Esophagus muscularis mucosa (tissue), 4 donors: Measurements from ENCODE around the gene FNDC1. TPM values are rescaled to one million over a fixed set of nuclear protein-coding genes. Genes with fewer than 3 reads are reported as not detected.
A peak's percentile ranks its signal among the peaks of the same experiment; 100 is the strongest.

Source experiments
- DNase-seq: peaks from one replicate; pipeline ENCODE4 v3.0.0-alpha.2; 2017; ENCODE audit errors: extremely low spot score
- H3K27ac ChIP-seq, 4 donors: fragments of 200-600 bp; sonication (generic); replicated peaks in 1 of 4; 1 replicate in 3 of 4; 2 replicates in 1 of 4; pipeline ENCODE4 v1.5.1; 2016 to 2019; ENCODE audit warnings: mild to moderate bottlenecking in 1 of 4
- H3K27me3 ChIP-seq, 4 donors: fragments of 200-600 bp; sonication (generic); one replicate each; pipeline versions ENCODE4 v1.5.1 to v1.6.0; 2016 to 2019
- H3K36me3 ChIP-seq, 4 donors: fragments of 200-600 bp; sonication (generic); one replicate each; pipeline ENCODE4 v1.5.1; 2016 to 2019
- H3K4me1 ChIP-seq, 4 donors: fragments of 200-600 bp; sonication (generic); one replicate each; pipeline ENCODE4 v1.5.1; 2016 to 2019
- H3K4me3 ChIP-seq, 4 donors: fragments of 200-600 bp; sonication (generic); 1 replicate in 2 of 4; 2 replicates in 2 of 4; pipeline ENCODE4 v1.5.1; 2016 to 2019; ENCODE audit warnings: mild to moderate bottlenecking in 4 of 4, moderate library complexity in 1 of 4
- H3K9me3 ChIP-seq, 4 donors: fragments of 200-600 bp; sonication (generic); 1 replicate in 3 of 4; 2 replicates in 1 of 4; pipeline ENCODE4 v1.5.1; 2016 to 2019
- CTCF ChIP-seq, 3 experiments: fragments of 200-600 bp in 2 of 3; fragments of 450-650 bp in 1 of 3; sonication (generic) in 2 of 3; IDR thresholded peaks; one replicate each; pipeline ENCODE4 v1.5.1; 2017 to 2019; ENCODE audit warnings: antibody characterized with exemption in 3 of 3, mild to moderate bottlenecking in 2 of 3, moderate library complexity in 1 of 3
- EP300 ChIP-seq: sonication (generic); formaldehyde crosslinking; IDR thresholded peaks from one replicate; pipeline ENCODE4 v1.6.1; 2017; ENCODE audit warnings: antibody characterized with exemption
- POLR2A ChIP-seq: fragments of 450-650 bp; IDR thresholded peaks from one replicate; pipeline ENCODE4 v1.6.1; 2017; ENCODE audit warnings: antibody characterized with exemption, moderate library complexity, mild to moderate bottlenecking, low read depth
- POLR2AphosphoS5 ChIP-seq, 2 donors: sonication (generic); formaldehyde crosslinking; IDR thresholded peaks; one replicate each; pipeline ENCODE4 v1.6.1; 2017; ENCODE audit warnings: antibody characterized with exemption in 2 of 2
- WGBS: methylation state at CpG from one replicate; pipeline ENCODE4 v1.1.5; 2018; 5-methylcytosine and 5-hydroxymethylcytosine counted together
- intact Hi-C: fragments of 100-400 bp; cut with DNase I; formaldehyde crosslinking; loops from one replicate; pipeline ENCODE4 v1.15.1; 2023
- total RNA-seq, 4 donors: library from RNA; depleted of rRNA; stranded (reverse); fragments of >200 nt; gene quantifications; one replicate each; pipeline versions ENCODE4 v1.1.0 to v1.2.1, GENCODE V29; 2016

The FNDC1 gene
- total RNA-seq, 4 donors from 2014 or later = 0.84 to 11.2 (median 2.7) TPM

GRCh38 chr6:159249752-159250151 is 80.6 kb downstream of the FNDC1 start:
- no peaks in the 10 kb centered on the region for H3K27me3 ChIP-seq
- intact Hi-C loops = no loop called here
- WGBS = 43% methylated on average over 8 of the region's 8 CpGs
- H3K36me3 ChIP-seq = no peaks in the 10 kb centered on the region
- H3K4me1 ChIP-seq = peaks cover 5 to 58% (median 42%) of the 10 kb centered on the region in 4 donors
- H3K9me3 ChIP-seq = no peaks in the 10 kb centered on the region
- DNase-seq = peak; percentile 42
- TF ChIP-seq POLR2A (no peak), CTCF (IDR thresholded peaks at IDR 0.05) (no peak), POLR2AphosphoS5 (IDR thresholded peaks at IDR 0.05) (peak in 1 of 2 donors; percentile 29)
- H3K4me3 ChIP-seq = no peak overlapping the region
- H3K27ac ChIP-seq = peak overlapping the region in 3 of 4 donors; percentile 12 to 45 (median 16)

- H3K36me3 ChIP-seq = no peaks in the 10 kb centered on the region
- no peak for TF ChIP-seq POLR2AphosphoS5 (IDR thresholded peaks at IDR 0.05)
- no peak for TF ChIP-seq CTCF (IDR thresholded peaks at IDR 0.05)
- TF ChIP-seq POLR2A = no peak
- TF ChIP-seq EP300 = no peak
- peak; percentile 21 for DNase-seq
- intact Hi-C loops = no loop called here
- H3K4me3 ChIP-seq = no peak overlapping the region
- peaks cover 5 to 58% (median 42%) of the 10 kb centered on the region in 4 donors for H3K4me1 ChIP-seq
- no peaks in the 10 kb centered on the region for H3K27me3 ChIP-seq
- WGBS = 92% methylated on average over 3 of the region's 3 CpGs
- H3K27ac ChIP-seq = no peak overlapping the region
- no peaks in the 10 kb centered on the region for H3K9me3 ChIP-seq
Observed at GRCh38 chr6:159250633-159251032, 81.4 kb downstream of the FNDC1 start.

- Histone ChIP-seq H3K9me3 (no peaks in the 10 kb centered on the region), H3K36me3 (no peaks in the 10 kb centered on the region), H3K4me1 (peaks cover 5 to 50% (median 37%) of the 10 kb centered on the region in 4 donors), H3K27ac (peak overlapping the region in 3 of 4 donors; percentile 26 to 59 (median 26)), H3K27me3 (no peaks in the 10 kb centered on the region), H3K4me3 (peak overlapping the region; percentile 9 to 45 (median 37))
- TF ChIP-seq EP300 (no peak), POLR2AphosphoS5 (IDR thresholded peaks at IDR 0.05) (peak in 1 of 2 donors; percentile 44), CTCF (IDR thresholded peaks at IDR 0.05) (peak; percentile 56 to 71 (median 68))
- peak; percentile 89 for DNase-seq
- WGBS = 34% methylated on average over 10 of the region's 10 CpGs
- intact Hi-C loops = no loop called here
Observed at GRCh38 chr6:159252955-159253508, 83.8 kb downstream of the FNDC1 start.

GRCh38 chr6:159254186-159254585 is 85.0 kb downstream of the FNDC1 start:
- no peak for TF ChIP-seq POLR2A
- no peak for TF ChIP-seq POLR2AphosphoS5 (IDR thresholded peaks at IDR 0.05)
- no peaks in the 10 kb centered on the region for H3K9me3 ChIP-seq
- 82% methylated on average over 2 of the region's 2 CpGs for WGBS
- H3K36me3 ChIP-seq = no peaks in the 10 kb centered on the region
- no peak overlapping the region for H3K27ac ChIP-seq
- H3K27me3 ChIP-seq = no peaks in the 10 kb centered on the region
- intact Hi-C loops = no loop called here
- no peak overlapping the region for H3K4me3 ChIP-seq
- peaks cover 5 to 38% (median 28%) of the 10 kb centered on the region in 4 donors for H3K4me1 ChIP-seq
- DNase-seq = peak; percentile 34

- Histone ChIP-seq H3K36me3 (no peaks in the 10 kb centered on the region), H3K27ac (no peak overlapping the region), H3K4me3 (no peak overlapping the region), H3K27me3 (no peaks in the 10 kb centered on the region), H3K4me1 (peaks cover 0 to 25% (median 16%) of the 10 kb centered on the region in 4 donors), H3K9me3 (no peaks in the 10 kb centered on the region)
- peak; percentile 26 for DNase-seq
- intact Hi-C loops = no loop called here
- 86% methylated on average over 4 of the region's 4 CpGs for WGBS
- no peak for TF ChIP-seq POLR2AphosphoS5 (IDR thresholded peaks at IDR 0.05)
- no peak for TF ChIP-seq POLR2A
- no peak for TF ChIP-seq EP300
Observed at GRCh38 chr6:159255434-159255951, 86.3 kb downstream of the FNDC1 start.
